IMR-90 (cell line): ENCODE results near the gene CCDC88C. TPM values are rescaled to one million over a fixed set of nuclear protein-coding genes. Genes with fewer than 3 reads are reported as not detected.

ENCODE experiments used
- ATAC-seq: fragments of 200-7000 bp; cut with Tn5 transposase; 2 replicates; pipeline ENCODE4 v1.9.1; 2020; ENCODE audit warnings: low read depth, mild to moderate bottlenecking, moderate library complexity
- BruUV-seq: library from RNA; stranded (reverse); fragments of 400-500 nt; replicated peaks from 2 replicates; lab custom pipeline; 2021; lab: Mats Ljungman, UMichigan
- CTCF ChIA-PET: fragments of 300-600 bp; formaldehyde crosslinking; extraction: SDS; loops from one replicate; lab custom pipeline; 2021; ENCODE audit warnings: antibody characterized with exemption; lab: Yijun Ruan, JAX
- POLR2A ChIA-PET: fragments of 300-600 bp; sonication (Branson Sonifier 250); formaldehyde crosslinking; loops from one replicate; lab custom pipeline; 2022; ENCODE audit warnings: antibody characterized with exemption; ENCODE audit not compliant: unreplicated experiment; lab: Charles Lee
- DNase-seq: peaks from one replicate; pipeline ENCODE4 v3.0.0; 2013
- H2AFZ ChIP-seq: replicated peaks from 2 replicates; pipeline ENCODE3; 2013; ENCODE audit warnings: low read length, mild to moderate bottlenecking; ENCODE audit not compliant: poor library complexity
- H2AK5ac ChIP-seq: 2 replicates; pipeline ENCODE4 v1.6.1; 2013; ENCODE audit warnings: low read depth, low read length, inconsistent platforms
- H2AK9ac ChIP-seq: replicated peaks from 2 replicates; pipeline ENCODE3; 2013; ENCODE audit warnings: mild to moderate bottlenecking, low read depth, low read length, moderate library complexity; ENCODE audit not compliant: poor library complexity
- H2BK120ac ChIP-seq: 2 replicates; pipeline ENCODE4 v1.6.1; 2013; ENCODE audit warnings: low read depth, low read length, inconsistent platforms
- H2BK15ac ChIP-seq: 3 replicates; pipeline ENCODE4 v1.6.1; 2013; ENCODE audit warnings: low read depth, low read length, inconsistent platforms
- H2BK20ac ChIP-seq: 2 replicates; pipeline ENCODE4 v1.6.1; 2013; ENCODE audit warnings: low read depth, mild to moderate bottlenecking, inconsistent platforms, low read length, moderate library complexity
- H2BK5ac ChIP-seq: 2 replicates; pipeline ENCODE4 v1.6.1; 2013; ENCODE audit warnings: mild to moderate bottlenecking, low read depth, low read length, inconsistent platforms; ENCODE audit not compliant: poor library complexity, severe bottlenecking
- H3K14ac ChIP-seq: replicated peaks from 2 replicates; pipeline ENCODE4 v1.6.1; 2013; ENCODE audit warnings: low read depth, low read length, inconsistent platforms
- H3K18ac ChIP-seq: 2 replicates; pipeline ENCODE4 v1.6.1; 2013; ENCODE audit warnings: low read depth, low read length, control low read depth
- H3K23ac ChIP-seq: 2 replicates; pipeline ENCODE4 v1.6.1; 2013; ENCODE audit warnings: low read depth, low read length, inconsistent platforms
- H3K27ac ChIP-seq: 2 replicates; pipeline ENCODE4 v1.5.1; 2013; ENCODE audit warnings: mild to moderate bottlenecking, control low read depth, low read length; ENCODE audit not compliant: insufficient read depth
- H3K27me3 ChIP-seq: 2 replicates; pipeline ENCODE4 v1.6.1; 2013; ENCODE audit warnings: low read length; ENCODE audit not compliant: control insufficient read depth, insufficient read depth
- H3K36me3 ChIP-seq: 2 replicates; pipeline ENCODE4 v1.6.1; 2013; ENCODE audit warnings: low read length, mixed read lengths; ENCODE audit not compliant: control insufficient read depth, insufficient read depth
- H3K4ac ChIP-seq: 2 replicates; pipeline ENCODE4 v1.6.1; 2013; ENCODE audit warnings: low read depth, low read length, inconsistent platforms
- H3K4me1 ChIP-seq: 2 replicates; pipeline ENCODE4 v1.6.1; 2013; ENCODE audit warnings: low read length, mixed read lengths; ENCODE audit not compliant: control insufficient read depth, insufficient read depth
- H3K4me2 ChIP-seq: 2 replicates; pipeline ENCODE4 v1.6.1; 2013; ENCODE audit warnings: low read depth, mild to moderate bottlenecking, control low read depth, low read length, moderate library complexity
- H3K4me3 ChIP-seq: 2 replicates; pipeline ENCODE4 v1.5.1; 2013; ENCODE audit warnings: low read depth, mild to moderate bottlenecking, control low read depth, low read length, moderate library complexity; ENCODE audit not compliant: insufficient read depth
- H3K56ac ChIP-seq: 2 replicates; pipeline ENCODE4 v1.6.1; 2013; ENCODE audit warnings: low read length, inconsistent platforms; ENCODE audit not compliant: insufficient read depth; ENCODE audit errors: extremely low read depth
- H3K79me1 ChIP-seq, 2 experiments: 2 replicates each; pipeline ENCODE4 v1.6.1; 2013; ENCODE audit warnings: low read length in 2 of 2, inconsistent platforms in 1 of 2, low read depth in 1 of 2
- H3K9ac ChIP-seq: 2 replicates; pipeline ENCODE4 v1.6.1; 2013; ENCODE audit warnings: low read depth, low read length, control low read depth
- H3K9me1 ChIP-seq: 2 replicates; pipeline ENCODE4 v1.6.1; 2013; ENCODE audit warnings: low read length, inconsistent platforms; ENCODE audit not compliant: insufficient read depth
- H3K9me3 ChIP-seq: 2 replicates; pipeline ENCODE4 v1.6.1; 2013; ENCODE audit warnings: low read length; ENCODE audit not compliant: control insufficient read depth, insufficient read depth
- H4K20me1 ChIP-seq: 2 replicates; pipeline ENCODE4 v1.6.1; 2013; ENCODE audit warnings: low read length, inconsistent platforms; ENCODE audit not compliant: insufficient read depth
- H4K5ac ChIP-seq: 2 replicates; pipeline ENCODE4 v1.6.1; 2013; ENCODE audit warnings: mild to moderate bottlenecking, low read depth, low read length, control low read depth
- H4K8ac ChIP-seq, 2 experiments: 2 replicates each; pipeline ENCODE4 v1.6.1; 2013; ENCODE audit warnings: low read depth in 2 of 2, low read length in 2 of 2, control low read depth in 1 of 2, inconsistent platforms in 1 of 2
- H4K91ac ChIP-seq: 2 replicates; pipeline ENCODE4 v1.6.1; 2013; ENCODE audit warnings: low read depth, low read length, inconsistent platforms; ENCODE audit not compliant: insufficient read depth
- BHLHE40 ChIP-seq: fragments of 150-350 bp; IDR thresholded peaks from 2 replicates; pipeline ENCODE4 v1.6.1; 2016; ENCODE audit warnings: mild to moderate bottlenecking, low read depth, low read length
- FOS ChIP-seq: fragments of 150-350 bp; IDR thresholded peaks from 2 replicates; pipeline ENCODE4 v1.6.1; 2016; ENCODE audit warnings: low read depth, low read length
- MAFK ChIP-seq: IDR thresholded peaks from 2 replicates; pipeline ENCODE4 v1.6.1; 2012; ENCODE audit warnings: low read depth, low read length, improper control_type of control experiment
- MXI1 ChIP-seq: IDR thresholded peaks from 2 replicates; pipeline ENCODE4 v1.6.1; 2012; ENCODE audit warnings: low read depth, mild to moderate bottlenecking, low read length, moderate library complexity, borderline replicate concordance
- POLR2A ChIP-seq: IDR thresholded peaks from 2 replicates; pipeline ENCODE4 v1.6.1; 2012; ENCODE audit warnings: mild to moderate bottlenecking, low read depth, low read length
- RFX5 ChIP-seq: IDR thresholded peaks from 2 replicates; pipeline ENCODE4 v1.8.0; 2012; ENCODE audit warnings: low read depth, mild to moderate bottlenecking, low read length, moderate library complexity
- WGBS, 2 experiments: methylation state at CpG; one replicate each; pipeline versions ENCODE4 v1.1.5 to v1.1.7; 2013; ENCODE audit warnings: missing lambda C conversion rate in 2 of 2; ENCODE audit not compliant: insufficient read length in 1 of 2; ENCODE audit errors: extremely low coverage in 2 of 2; 5-methylcytosine and 5-hydroxymethylcytosine counted together
- dilution Hi-C: fragments of 300-500 bp; cut with HindIII; formaldehyde crosslinking; loops from one replicate; pipeline ENCODE4 v1.14.3; 2018; ENCODE audit warnings: low sequenced_read_pairs; ENCODE audit not compliant: unreplicated experiment
- in situ Hi-C: fragments of 300-500 bp; cut with MboI; formaldehyde crosslinking; loops from 3 replicates; pipeline ENCODE4 v1.14.3; 2019; ENCODE audit warnings: low sequenced_read_pairs, inconsistent platforms, mixed read lengths
- intact Hi-C: fragments of 100-400 bp; cut with micrococcal nuclease; formaldehyde crosslinking; loops from 2 replicates; pipeline ENCODE4 v1.10.0; 2022
- polyA plus RNA-seq, 3 experiments: library from polyadenylated mRNA; depleted of rRNA; stranded (reverse); fragments of >200 nt; gene quantifications; 2 replicates each; pipeline ENCODE4 v1.2.3, GENCODE V29; 2012; ENCODE audit warnings: low replicate concordance in 1 of 3
- total RNA-seq: library from RNA; depleted of rRNA; stranded (reverse); fragments of >200 nt; gene quantifications from 2 replicates; pipeline ENCODE4 v1.2.3, GENCODE V29; 2012
- TF ChIP-seq, protein P1 (sequence below): fragments of 150-350 bp; IDR thresholded peaks from 2 replicates; pipeline ENCODE4 v1.6.1; 2016; ENCODE audit warnings: low read depth, mild to moderate bottlenecking, low read length, moderate library complexity, borderline replicate concordance

Gene CCDC88C
- total and polyA plus RNA-seq, 2 of the 4 experiments (the other 2 are of a cell fraction), result 0.17 to 0.18 TPM

DNA sequence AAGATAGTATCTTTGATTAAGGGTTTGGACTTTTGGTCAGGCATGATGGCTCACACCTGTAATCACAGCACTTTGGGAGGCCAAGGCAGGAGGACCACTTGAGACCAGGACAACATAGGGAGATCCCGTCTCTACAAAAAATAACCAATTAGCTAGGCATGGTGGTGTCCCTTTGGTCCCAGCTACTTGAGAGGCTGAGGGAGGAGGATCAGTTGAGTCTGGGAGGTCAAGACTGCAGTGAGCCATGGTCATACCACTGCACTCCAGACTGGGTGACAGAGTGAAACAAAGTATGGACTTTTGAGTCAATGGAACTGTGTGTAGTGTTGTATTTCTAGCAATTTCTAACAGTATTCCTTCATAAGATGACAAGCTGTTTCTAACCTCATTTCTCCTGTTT is 38.7 kb upstream of the CCDC88C start:
- Histone ChIP-seq H3K9me3 (no peaks in the 10 kb centered on the region), H3K9me1 (no peaks in the 10 kb centered on the region; the same call in 1 of the 2 replicates), H3K4ac (no peak overlapping the region), H2AK9ac (no peak overlapping the region), H3K36me3 (peaks cover 32% of the 10 kb centered on the region), H3K4me1 (no peaks in the 10 kb centered on the region), H2AFZ (no peak overlapping the region), H3K4me2 (no peak overlapping the region), H3K14ac (no peak overlapping the region), H3K4me3 (no peak overlapping the region), H3K27ac (no peak overlapping the region), H3K56ac (no peak overlapping the region; the same call in 1 of the 2 replicates), H3K18ac (no peak overlapping the region), H2BK120ac (no peak overlapping the region), H4K20me1 (peaks cover 9% of the 10 kb centered on the region; the same call in 1 of the 2 replicates), H4K91ac (no peak overlapping the region), H2BK20ac (no peak overlapping the region), H3K9ac (no peak overlapping the region), H3K23ac (no peak overlapping the region), H4K5ac (no peak overlapping the region), H2BK5ac (no peak overlapping the region), H4K8ac (no peak overlapping the region), H3K79me1 (no peaks in the 10 kb centered on the region; a peak in 1 of 4 replicates), H2AK5ac (no peak overlapping the region), H3K27me3 (no peaks in the 10 kb centered on the region), H2BK15ac (no peak overlapping the region)
- ChIA-PET CTCF (no interaction called here), POLR2A (no interaction called here)
- in situ Hi-C loops, result no loop called here
- TF ChIP-seq FOS, result no peak
- no peak for TF ChIP-seq POLR2A
- TF ChIP-seq MAFK, result no peak
- TF ChIP-seq MXI1, result no peak
- TF ChIP-seq RFX5, result no peak
- no peak for TF ChIP-seq BHLHE40
- TF ChIP-seq, protein P1, sequence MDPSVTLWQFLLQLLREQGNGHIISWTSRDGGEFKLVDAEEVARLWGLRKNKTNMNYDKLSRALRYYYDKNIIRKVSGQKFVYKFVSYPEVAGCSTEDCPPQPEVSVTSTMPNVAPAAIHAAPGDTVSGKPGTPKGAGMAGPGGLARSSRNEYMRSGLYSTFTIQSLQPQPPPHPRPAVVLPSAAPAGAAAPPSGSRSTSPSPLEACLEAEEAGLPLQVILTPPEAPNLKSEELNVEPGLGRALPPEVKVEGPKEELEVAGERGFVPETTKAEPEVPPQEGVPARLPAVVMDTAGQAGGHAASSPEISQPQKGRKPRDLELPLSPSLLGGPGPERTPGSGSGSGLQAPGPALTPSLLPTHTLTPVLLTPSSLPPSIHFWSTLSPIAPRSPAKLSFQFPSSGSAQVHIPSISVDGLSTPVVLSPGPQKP, result no peak
- no CpG with 5 or more reads among the region's 1 CpG for WGBS, 2 experiments
- no peak for ATAC-seq
- intact Hi-C loops, result no loop called here
- no TSS peak for BruUV-seq
- DNase-seq, result no peak
- dilution Hi-C loops, result no loop called here
